Neutrophil (primary cell): ENCODE results near the gene LAT.

Experiments used
- H3K27ac ChIP-seq: fragments of 200-600 bp; sonication (generic); 2 replicates; pipeline ENCODE4 v1.5.1; 2016; ENCODE audit warnings: mild to moderate bottlenecking, moderate library complexity
- H3K27me3 ChIP-seq: fragments of 200-600 bp; sonication (generic); 2 replicates; pipeline ENCODE4 v1.6.0; 2016; ENCODE audit warnings: mild to moderate bottlenecking
- H3K36me3 ChIP-seq: fragments of 200-600 bp; sonication (generic); 2 replicates; pipeline ENCODE4 v1.5.1; 2017
- H3K4me1 ChIP-seq, 2 experiments: fragments of 200-600 bp in 1 of 2; sonication (generic) in 1 of 2; 1 replicate in 1 of 2; 2 replicates in 1 of 2; pipeline versions ENCODE4 v1.5.1 to v1.6.1; 2013 to 2016; ENCODE audit warnings: low read depth in 1 of 2, low read length in 1 of 2, mild to moderate bottlenecking in 1 of 2, moderate library complexity in 1 of 2; ENCODE audit not compliant: control insufficient read depth in 1 of 2, insufficient read depth in 1 of 2
- H3K4me3 ChIP-seq, 2 experiments: fragments of 200-600 bp in 1 of 2; sonication (generic) in 1 of 2; 1 replicate in 1 of 2; 2 replicates in 1 of 2; pipeline ENCODE4 v1.5.1; 2013 to 2016; ENCODE audit warnings: low read depth in 1 of 2, low read length in 1 of 2, mild to moderate bottlenecking in 1 of 2, moderate library complexity in 1 of 2
- H3K9me3 ChIP-seq: fragments of 200-600 bp; sonication (generic); 2 replicates; pipeline ENCODE4 v1.5.1; 2016
- CTCF ChIP-seq: fragments of 200-600 bp; sonication (generic); IDR thresholded peaks from 2 replicates; pipeline ENCODE4 v1.5.1; 2016; ENCODE audit warnings: antibody characterized with exemption

LAT gene

GRCh38 chr16:29011851-29012250 is 27.0 kb downstream of the LAT start:
- Histone ChIP-seq H3K27ac (no peak overlapping the region), H3K4me3 (no peak overlapping the region), H3K36me3 (no peaks in the 10 kb centered on the region), H3K4me1 (peaks cover 0 to 3% of the 10 kb centered on the region in 2 experiments), H3K27me3 (no peaks in the 10 kb centered on the region), H3K9me3 (no peaks in the 10 kb centered on the region)
- TF ChIP-seq CTCF: no peak

GRCh38 chr16:29012913-29013553 is 28.2 kb downstream of the LAT start:
- no peaks in the 10 kb centered on the region for H3K27me3 ChIP-seq
- peaks cover 0 to 3% of the 10 kb centered on the region in 2 experiments for H3K4me1 ChIP-seq
- TF ChIP-seq CTCF: no peak
- H3K4me3 ChIP-seq: no peak overlapping the region
- H3K27ac ChIP-seq: no peak overlapping the region
- no peaks in the 10 kb centered on the region for H3K9me3 ChIP-seq
- H3K36me3 ChIP-seq: no peaks in the 10 kb centered on the region

- no peak for TF ChIP-seq CTCF
- Histone ChIP-seq H3K27me3 (no peaks in the 10 kb centered on the region), H3K36me3 (no peaks in the 10 kb centered on the region), H3K27ac (no peak overlapping the region), H3K4me1 (no peaks in the 10 kb centered on the region), H3K4me3 (no peak overlapping the region), H3K9me3 (no peaks in the 10 kb centered on the region)
Measured at GRCh38 chr16:29014561-29015069, 29.8 kb downstream of the LAT start.

GRCh38 chr16:29022196-29022595 is 37.3 kb downstream of the LAT start:
- Histone ChIP-seq H3K36me3 (no peaks in the 10 kb centered on the region), H3K4me3 (no peak overlapping the region), H3K27ac (no peak overlapping the region), H3K4me1 (no peaks in the 10 kb centered on the region), H3K27me3 (no peaks in the 10 kb centered on the region), H3K9me3 (no peaks in the 10 kb centered on the region)
- TF ChIP-seq CTCF: no peak

DNA sequence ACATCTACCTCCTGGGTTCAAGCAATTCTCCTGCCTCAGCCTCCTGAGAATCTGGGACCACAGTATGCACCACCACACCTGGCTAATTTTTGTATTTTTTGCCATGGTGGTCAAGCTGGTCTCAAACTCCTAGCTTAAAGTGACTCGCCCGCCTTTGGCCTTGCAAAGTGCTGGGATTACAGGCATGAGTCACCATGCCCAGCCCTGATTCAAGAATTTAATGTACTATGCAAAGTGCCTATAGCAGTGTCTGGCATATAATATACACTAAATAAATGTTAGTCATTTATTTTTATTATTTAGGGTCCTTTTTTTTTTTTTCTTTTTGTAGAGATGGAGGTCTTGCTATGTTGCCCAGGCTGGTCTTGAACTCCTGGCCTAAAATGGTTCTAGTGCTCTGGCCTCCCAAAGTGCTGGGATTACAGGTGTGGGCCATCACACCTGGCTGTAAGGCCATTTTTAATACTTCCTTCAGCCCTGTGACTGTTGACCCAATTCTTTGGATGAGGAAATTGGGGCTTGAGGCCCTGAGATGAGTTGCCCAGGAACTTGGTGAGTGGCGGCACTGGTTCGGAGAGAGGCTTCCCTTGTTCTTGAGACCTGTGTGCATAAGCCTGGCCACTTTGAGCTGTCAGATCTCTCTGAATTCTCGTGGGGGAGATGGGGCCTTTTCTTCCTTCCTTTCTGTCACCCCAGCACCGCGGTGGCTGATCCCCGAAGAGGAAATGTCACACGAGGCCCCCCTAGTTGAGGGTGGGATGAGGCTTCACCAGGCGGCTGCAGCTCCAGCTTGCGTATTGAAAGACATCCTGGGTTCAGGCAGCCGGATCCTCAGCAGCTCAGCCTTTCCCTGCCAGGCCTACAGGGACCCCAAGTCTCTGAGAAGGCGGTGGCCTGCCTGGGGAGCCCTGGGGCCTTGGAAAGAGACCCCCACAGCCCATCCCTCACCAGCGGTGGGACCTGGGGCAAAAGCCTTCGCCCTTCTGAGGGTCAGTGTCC is 38.7 kb downstream of the LAT start:
- H3K27ac ChIP-seq: no peak overlapping the region
- TF ChIP-seq CTCF: no peak
- no peaks in the 10 kb centered on the region for H3K4me1 ChIP-seq
- no peaks in the 10 kb centered on the region for H3K27me3 ChIP-seq
- no peak overlapping the region for H3K4me3 ChIP-seq
- H3K36me3 ChIP-seq: no peaks in the 10 kb centered on the region
- no peaks in the 10 kb centered on the region for H3K9me3 ChIP-seq
